K562 (cell line): Measurements from ENCODE around the gene TMED4. TPM values are rescaled to one million over a fixed set of nuclear protein-coding genes. Genes with fewer than 3 reads are reported as not detected.

Experiments
- ATF7 ChIP-seq: fragments of 450-650 bp; IDR thresholded peaks from 2 replicates; pipeline ENCODE4 v1.7.1; 2014; ENCODE audit warnings: mild to moderate bottlenecking, moderate library complexity
- COPS2 ChIP-seq: fragments of 450-650 bp; conservative IDR thresholded peaks from 2 replicates; pipeline ENCODE4 v1.6.1; 2016; ENCODE audit warnings: mild to moderate bottlenecking, moderate library complexity
- CREB1 ChIP-seq, 2 experiments: sonication (generic) in 1 of 2; formaldehyde crosslinking in 1 of 2; IDR thresholded peaks; 2 replicates each; pipeline versions ENCODE4 v1.6.1 to v1.8.0; 2012 to 2022; ENCODE audit warnings: inconsistent platforms in 1 of 2, mild to moderate bottlenecking in 1 of 2, missing genetic modification reagents in 1 of 2, moderate library complexity in 1 of 2
- CREM ChIP-seq: IDR thresholded peaks from 2 replicates; pipeline ENCODE4 v1.6.1; 2014; ENCODE audit warnings: antibody characterized with exemption, low read depth
- CTBP1 ChIP-seq: fragments of 450-650 bp; IDR thresholded peaks from 2 replicates; pipeline ENCODE4 v1.6.1; 2016; ENCODE audit warnings: borderline replicate concordance
- DPF2 ChIP-seq: fragments of 450-650 bp; IDR thresholded peaks from 2 replicates; pipeline ENCODE4 v1.6.1; 2016
- EP300 ChIP-seq: IDR thresholded peaks from 2 replicates; pipeline ENCODE4 v1.6.1; 2012; ENCODE audit warnings: low read length, improper control_type of control experiment
- FOXK2 ChIP-seq, 2 experiments: fragments of 450-650 bp; IDR thresholded peaks in 1 of 2; conservative IDR thresholded peaks in 1 of 2; 2 replicates each; pipeline ENCODE4 v1.6.1; 2016; ENCODE audit warnings: low read depth in 2 of 2, mild to moderate bottlenecking in 1 of 2
- JUN ChIP-seq, 2 experiments: sonication (generic) in 1 of 2; formaldehyde crosslinking in 1 of 2; IDR thresholded peaks; 2 replicates each; pipeline versions ENCODE4 v1.6.1 to v1.8.0; 2012 to 2022; ENCODE audit warnings: borderline replicate concordance in 2 of 2, mild to moderate bottlenecking in 2 of 2, improper control_type of control experiment in 1 of 2, low read depth in 1 of 2, low read length in 1 of 2, missing genetic modification reagents in 1 of 2
- JUND ChIP-seq, 2 experiments: IDR thresholded peaks; 2 replicates in 1 of 2; 3 replicates in 1 of 2; pipeline ENCODE4 v1.6.1; 2011; ENCODE audit warnings: borderline replicate concordance in 2 of 2, low read depth in 2 of 2, low read length in 2 of 2, improper control_type of control experiment in 1 of 2, missing biosample characterization in 1 of 2, missing genetic modification characterization in 1 of 2, missing genetic modification reagents in 1 of 2
- KHSRP ChIP-seq: fragments of 450-650 bp; IDR thresholded peaks from 2 replicates; pipeline ENCODE4 v1.6.1; 2017
- RCOR1 ChIP-seq, 2 experiments: IDR thresholded peaks; 2 replicates each; pipeline ENCODE4 v1.6.1; 2012; ENCODE audit warnings: low read depth in 2 of 2, low read length in 2 of 2, borderline replicate concordance in 1 of 2, improper control_type of control experiment in 1 of 2
- SPI1 ChIP-seq: IDR thresholded peaks from 2 replicates; pipeline ENCODE4 v1.6.1; 2011; ENCODE audit warnings: low read depth, low read length, control low read depth, borderline replicate concordance
- ZC3H8 ChIP-seq: fragments of 450-650 bp; IDR thresholded peaks from 2 replicates; pipeline ENCODE4 v1.6.1; 2017
- ZEB2 ChIP-seq: fragments of 450-650 bp; IDR thresholded peaks from 2 replicates; pipeline ENCODE4 v1.6.1; 2016
- ZNF121 ChIP-seq: sonication (generic); formaldehyde crosslinking; conservative IDR thresholded peaks from 2 replicates; pipeline ENCODE4 v1.8.0; 2022; ENCODE audit warnings: missing genetic modification reagents
- ZNF780A ChIP-seq: fragments of 250-450 bp; sonication (Bioruptor Pico); IDR thresholded peaks from 2 replicates; pipeline ENCODE4 v1.5.0; 2021; ENCODE audit warnings: mild to moderate bottlenecking
- polyA plus RNA-seq, 8 experiments: library from polyadenylated mRNA; depleted of rRNA in 4 of 8; stranded (reverse) in 5 of 8; unstranded in 3 of 8; fragments of >200 nt; fragmentation: Nextera tagmentation in 2 of 8; fragmentation: Illumina TruSeq in 1 of 8; extraction: Ambion mirVana in 2 of 8; extraction: Trizol in 1 of 8; gene quantifications; 2 replicates each; pipeline versions ENCODE4 v1.2.1 to v1.2.3, GENCODE V29; 2011 to 2014; ENCODE audit warnings: inconsistent platforms in 1 of 8, missing spikeins in 1 of 8
- total RNA-seq, 7 experiments: library from RNA; depleted of rRNA in 6 of 7; stranded (reverse); fragments of >200 nt in 6 of 7; fragmentation: Illumina TruSeq in 2 of 7; extraction: Trizol in 2 of 7; gene quantifications; 2 replicates each; pipeline versions ENCODE4 v1.2.1 to v1.2.3, GENCODE V29; 2011 to 2021; ENCODE audit warnings: low replicate concordance in 1 of 7
- TF ChIP-seq, protein P1 (sequence below): fragments of 200-800 bp; sonication (Bioruptor generic); IDR thresholded peaks from 2 replicates; pipeline ENCODE4 v1.6.1; 2017; ENCODE audit warnings: missing genetic modification characterization, missing compliant biosample characterization
- TF ChIP-seq, protein P2 (sequence below), 2 experiments: fragments of 450-650 bp in 1 of 2; sonication (generic) in 1 of 2; formaldehyde crosslinking in 1 of 2; IDR thresholded peaks in 1 of 2; conservative IDR thresholded peaks in 1 of 2; 2 replicates each; pipeline versions ENCODE4 v1.6.1 to v1.8.1; 2016 to 2023; ENCODE audit warnings: mild to moderate bottlenecking in 2 of 2, moderate library complexity in 2 of 2, inconsistent platforms in 1 of 2, missing genetic modification reagents in 1 of 2

TMED4 gene
- total and polyA plus RNA-seq, 9 of the 15 experiments (the other 6 are each of a cell fraction or from before 2014, with no cell fraction given) = 20.3 to 64.0 (median 42.1) TPM

DNA sequence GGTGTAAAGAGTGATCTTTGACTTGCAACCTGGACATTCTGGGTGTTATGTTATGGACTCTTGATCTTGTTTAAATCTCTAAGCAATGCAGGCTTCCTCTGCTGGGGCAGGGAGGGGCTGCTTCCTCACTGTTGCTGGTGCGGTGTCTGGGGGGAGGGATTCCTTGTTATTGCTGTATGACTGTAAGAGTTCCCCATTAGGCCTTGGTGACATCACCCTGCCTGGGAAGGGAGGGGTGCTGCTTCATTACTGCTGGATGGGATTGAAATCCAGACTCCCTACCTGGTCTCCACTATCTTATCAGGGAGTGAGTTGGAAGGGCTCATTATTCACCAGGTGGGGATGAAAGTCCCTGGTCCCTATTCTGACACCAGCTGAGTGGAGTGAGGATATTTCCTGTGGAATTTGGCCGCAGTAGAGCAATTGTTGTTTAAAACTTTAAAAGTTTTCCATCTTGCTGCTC lies 33.1 kb upstream of the TMED4 start (continued):
- TF ChIP-seq JUND (IDR thresholded peaks at IDR 0.05; ENCODE audit: borderline replicate concordance, low read depth, low read length) = peak; percentile 91
- peak; percentile 83; the same call in 1 of the 3 replicates for TF ChIP-seq JUND (tag; IDR thresholded peaks at IDR 0.05; ENCODE audit: borderline replicate concordance, low read depth, low read length)
- TF ChIP-seq EP300 = 0 out of 2 replicates have a peak, but pooled peaks have one; percentile 14
- TF ChIP-seq, protein P1, sequence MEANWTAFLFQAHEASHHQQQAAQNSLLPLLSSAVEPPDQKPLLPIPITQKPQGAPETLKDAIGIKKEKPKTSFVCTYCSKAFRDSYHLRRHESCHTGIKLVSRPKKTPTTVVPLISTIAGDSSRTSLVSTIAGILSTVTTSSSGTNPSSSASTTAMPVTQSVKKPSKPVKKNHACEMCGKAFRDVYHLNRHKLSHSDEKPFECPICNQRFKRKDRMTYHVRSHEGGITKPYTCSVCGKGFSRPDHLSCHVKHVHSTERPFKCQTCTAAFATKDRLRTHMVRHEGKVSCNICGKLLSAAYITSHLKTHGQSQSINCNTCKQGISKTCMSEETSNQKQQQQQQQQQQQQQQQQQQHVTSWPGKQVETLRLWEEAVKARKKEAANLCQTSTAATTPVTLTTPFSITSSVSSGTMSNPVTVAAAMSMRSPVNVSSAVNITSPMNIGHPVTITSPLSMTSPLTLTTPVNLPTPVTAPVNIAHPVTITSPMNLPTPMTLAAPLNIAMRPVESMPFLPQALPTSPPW (CRISPR knock-in tag) = peak; percentile 61
- TF ChIP-seq CREM = peak; percentile 74
- TF ChIP-seq COPS2 = no peak
- peak; percentile 61; the same call in 1 of the 2 replicates for TF ChIP-seq SPI1
- no peak for TF ChIP-seq ZNF780A (CRISPR knock-in tag)
- TF ChIP-seq ZEB2 = 0 out of 2 replicates have a peak, but pooled peaks have one; percentile 65
- TF ChIP-seq, protein P2, sequence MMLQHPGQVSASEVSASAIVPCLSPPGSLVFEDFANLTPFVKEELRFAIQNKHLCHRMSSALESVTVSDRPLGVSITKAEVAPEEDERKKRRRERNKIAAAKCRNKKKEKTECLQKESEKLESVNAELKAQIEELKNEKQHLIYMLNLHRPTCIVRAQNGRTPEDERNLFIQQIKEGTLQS (IDR thresholded peaks at IDR 0.05) = peak; percentile 94
- TF ChIP-seq, protein P2 (CRISPR knock-in tag; conservative IDR thresholded peaks at IDR 0.05) = 0 out of 2 replicates have a peak, but pooled peaks have one; percentile 22
- TF ChIP-seq CREB1 (IDR thresholded peaks at IDR 0.05) = peak; percentile 48; the same call in 1 of the 2 replicates
- TF ChIP-seq CREB1 (CRISPR knock-in tag; IDR thresholded peaks at IDR 0.05) = peak; percentile 30; the same call in 1 of the 2 replicates
- peak; percentile 88 for TF ChIP-seq ATF7
- peak; percentile 74 for TF ChIP-seq CTBP1
- TF ChIP-seq KHSRP = no peak
- TF ChIP-seq ZC3H8 = no peak
- TF ChIP-seq JUN (IDR thresholded peaks at IDR 0.05; ENCODE audit: borderline replicate concordance, low read depth, low read length) = peak; percentile 84
- TF ChIP-seq JUN (CRISPR knock-in tag; IDR thresholded peaks at IDR 0.05; ENCODE audit: borderline replicate concordance) = 0 out of 2 replicates have a peak, but pooled peaks have one; percentile 34
- peak; percentile 30 to 48; a peak in 1 of 4 replicates for TF ChIP-seq FOXK2 (conservative IDR thresholded peaks at IDR 0.05 in 1 of 2, IDR thresholded peaks at IDR 0.05 in 1 of 2; ENCODE audit: low read depth in 2 of 2)
- 0 out of 4 replicates have a peak, but pooled peaks of 1 of the 2 experiments have one; percentile 8 for TF ChIP-seq RCOR1 (IDR thresholded peaks at IDR 0.05; ENCODE audit: borderline replicate concordance in 1 of 2, low read depth in 2 of 2, low read length in 2 of 2)
- 0 out of 2 replicates have a peak, but pooled peaks have one; percentile 13 for TF ChIP-seq DPF2
- no peak for TF ChIP-seq ZNF121
- TF ChIP-seq, all 486 proteins: peak for 19
